ENCODE results near the gene POU4F3.
"Not testable (repeated sequence)": the region's sequence is repeated elsewhere in the genome, so short reads cannot be mapped to it uniquely, and the experiment has no call there.

Gene POU4F3

GRCh38 chr5:146338774-146339714 is at the start of gene POU4F3:
TSS of gene POU4F3 (plus strand) at chr5:146338839. CDS start at chr5:146339113, 274 bp downstream.
- peak; percentile 13 for DNase-seq

DNA sequence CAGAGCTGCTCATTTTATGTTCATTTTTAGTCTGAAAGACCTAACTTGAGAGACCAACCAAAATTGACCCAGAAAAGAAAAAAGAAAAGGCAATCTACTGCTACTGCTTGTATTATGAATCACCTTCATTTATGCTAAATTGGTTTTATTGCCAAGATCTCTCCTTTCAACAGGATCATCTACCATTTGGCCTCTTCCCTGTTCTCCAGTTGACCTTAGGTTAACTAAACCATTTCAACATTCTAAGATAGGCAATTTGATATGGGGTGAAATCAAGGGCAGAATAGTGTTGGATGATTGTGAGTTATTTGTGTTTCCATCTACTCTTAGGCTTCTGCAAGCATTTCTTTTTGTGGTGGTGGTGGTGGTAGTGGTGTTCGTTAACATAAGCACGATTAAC is 48.3 kb upstream of the POU4F3 start:
- no peak for DNase-seq

GRCh38 chr5:146291421-146292074 is 47.1 kb upstream of the POU4F3 start:
- DNase-seq = peak; percentile 62

GRCh38 chr5:146296245-146296644 is 42.4 kb upstream of the POU4F3 start:
- no peak for DNase-seq

DNA sequence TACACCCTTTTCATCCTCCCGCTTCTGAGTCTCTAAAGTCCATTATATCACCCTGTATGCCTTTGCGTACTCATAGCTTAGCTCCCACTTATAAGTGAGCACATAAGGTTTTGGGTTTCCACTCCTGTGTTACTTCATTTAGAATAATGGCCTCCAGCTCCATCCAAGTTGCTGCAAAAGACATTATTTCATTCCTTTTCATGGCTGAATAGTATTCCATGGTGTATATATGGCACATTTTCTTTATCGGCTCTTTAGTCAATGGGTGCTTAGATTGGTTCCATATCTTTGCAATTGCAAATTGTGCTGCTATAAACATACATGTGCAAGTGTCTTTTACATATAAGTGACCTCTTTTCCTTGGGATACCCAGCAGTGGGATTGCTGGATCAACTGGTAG is 39.7 kb upstream of the POU4F3 start:
- DNase-seq = not testable (repeated sequence)

DNA sequence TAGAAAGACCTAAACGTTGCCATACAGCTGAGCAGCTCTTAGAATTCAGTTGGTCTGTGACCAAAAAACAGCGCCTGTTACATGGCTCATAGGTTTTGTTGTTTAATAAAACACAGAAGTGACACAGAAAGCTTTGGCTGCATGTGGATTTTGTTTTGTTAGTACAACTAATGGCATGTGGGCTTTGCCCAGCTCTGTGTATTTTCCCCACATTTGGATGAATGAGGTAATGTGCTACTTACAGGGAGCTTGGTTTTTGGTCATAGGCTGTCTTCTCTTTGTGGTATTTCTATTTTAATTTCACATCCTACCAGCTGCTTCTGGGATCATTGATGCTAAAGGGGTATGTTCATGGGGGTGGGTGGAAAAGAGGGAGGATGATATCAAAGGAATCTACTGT is 37.0 kb upstream of the POU4F3 start:
- no peak for DNase-seq

DNA sequence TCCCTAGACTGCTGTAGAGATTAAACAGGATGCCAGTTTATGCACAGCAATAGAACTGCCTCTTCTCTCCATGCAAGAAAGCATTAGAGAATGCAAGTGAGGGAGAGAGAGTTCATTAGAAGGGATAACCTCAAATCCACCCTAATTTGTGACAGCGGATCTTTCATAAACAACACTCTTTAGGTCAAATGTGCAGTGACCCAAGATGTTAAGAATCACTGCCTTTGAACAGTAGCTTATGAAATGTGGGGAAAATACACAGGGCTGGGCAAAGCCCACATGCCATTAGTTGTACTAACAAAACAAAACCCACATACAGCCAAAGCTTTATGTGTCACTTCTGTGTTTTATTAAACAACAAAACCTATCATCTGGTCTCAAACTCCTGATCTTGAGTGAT is 36.2 kb upstream of the POU4F3 start:
- no peak for DNase-seq

DNA sequence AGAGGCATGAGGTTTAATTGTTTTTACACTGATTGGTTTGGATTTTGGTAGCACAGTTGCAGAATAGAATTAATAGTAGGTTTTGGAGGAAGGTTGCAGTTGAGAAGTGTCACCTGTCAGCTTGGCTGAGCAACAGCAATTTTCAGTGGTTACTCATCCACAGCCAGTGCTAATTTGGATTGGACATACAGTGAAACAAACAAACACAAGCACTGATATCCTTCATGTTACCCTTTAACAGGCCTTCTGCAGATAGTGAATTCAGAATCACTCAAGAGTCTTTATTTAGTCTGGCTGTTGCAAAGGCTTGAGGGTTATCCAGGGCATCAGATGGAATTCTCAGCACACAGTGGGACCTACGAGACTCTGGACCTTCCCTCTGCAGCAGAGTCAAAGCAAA is 31.8 kb upstream of the POU4F3 start:
- DNase-seq = no peak

DNA sequence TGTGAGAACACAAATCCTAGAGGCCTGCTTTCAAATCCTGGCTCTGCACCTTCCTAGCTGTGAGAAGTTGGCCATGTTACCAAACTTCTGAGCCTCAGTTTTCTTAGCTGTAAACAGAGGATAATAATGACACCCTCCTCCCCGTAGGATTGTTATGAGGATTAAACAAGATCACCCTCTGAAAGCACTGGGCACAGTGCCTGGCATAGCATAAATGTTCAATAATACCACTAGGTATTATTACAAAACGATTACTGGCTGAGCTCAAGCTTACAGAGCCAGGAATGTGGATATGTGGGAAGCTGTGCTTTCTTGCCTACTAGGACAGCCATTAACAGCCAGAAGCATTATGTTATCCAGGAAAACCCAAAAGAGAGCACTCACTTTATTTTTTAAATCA is 30.8 kb upstream of the POU4F3 start:
- DNase-seq = no peak

DNA sequence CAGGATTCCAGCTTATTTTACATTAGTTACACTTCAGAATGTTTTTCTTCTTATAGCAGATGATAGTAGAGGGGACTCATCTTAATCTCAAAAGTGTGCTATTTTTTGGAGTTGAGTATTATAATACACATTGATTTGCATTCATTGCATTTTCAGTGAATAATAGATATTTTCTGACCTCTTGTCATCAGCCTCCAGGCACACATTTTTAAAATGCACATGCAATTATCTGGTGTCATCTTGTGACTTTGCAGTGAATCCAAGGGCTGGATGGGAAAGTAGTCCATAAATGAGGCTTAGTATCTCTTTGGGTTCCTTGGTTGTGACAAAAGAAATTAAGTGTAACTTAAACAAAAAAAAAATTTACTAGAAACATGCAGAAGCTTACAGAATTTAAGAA is 28.1 kb upstream of the POU4F3 start:
- no peak for DNase-seq

DNA sequence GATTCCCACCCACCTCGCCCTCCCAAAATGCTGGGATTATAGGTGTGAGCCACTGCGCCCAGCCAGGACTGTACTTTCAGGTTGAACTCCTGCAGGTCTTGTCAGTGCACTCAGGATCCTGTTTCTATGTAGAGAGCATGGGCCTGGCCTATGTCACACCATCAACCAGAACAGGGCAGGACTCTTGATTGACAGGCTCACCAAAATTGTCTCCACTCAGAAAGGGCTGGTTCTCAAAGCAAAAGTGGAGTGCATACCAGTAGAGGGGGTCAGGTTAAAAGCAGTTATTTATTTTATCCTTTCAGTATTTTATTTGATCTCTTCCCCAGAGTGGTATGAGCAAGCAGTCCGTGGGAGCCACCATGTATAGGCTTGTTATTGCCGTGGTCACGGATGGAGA is 27.4 kb upstream of the POU4F3 start:
- no peak for DNase-seq

DNA sequence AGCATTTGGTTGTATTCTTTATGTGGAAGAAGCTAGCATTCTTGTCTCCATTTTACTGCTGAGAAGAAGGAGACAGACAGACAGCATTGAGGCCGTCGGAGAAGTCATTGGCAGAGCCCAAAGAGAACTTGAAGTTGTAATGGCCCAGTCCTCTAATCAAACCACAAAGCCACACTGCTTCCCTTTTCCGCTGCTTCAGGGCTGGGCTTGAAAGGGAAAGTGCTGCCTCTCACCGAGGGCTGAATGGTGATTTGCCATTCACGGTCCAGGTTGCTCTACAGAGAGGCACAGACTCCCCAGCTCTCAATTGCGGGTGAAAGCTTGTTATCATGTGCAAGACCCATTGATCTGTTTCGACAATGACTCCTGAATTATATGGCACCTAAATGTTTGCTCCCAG is 25.6 kb upstream of the POU4F3 start:
- no peak for DNase-seq

- DNase-seq = no peak
Observed at GRCh38 chr5:146321571-146321970, 17.1 kb upstream of the POU4F3 start.

DNA sequence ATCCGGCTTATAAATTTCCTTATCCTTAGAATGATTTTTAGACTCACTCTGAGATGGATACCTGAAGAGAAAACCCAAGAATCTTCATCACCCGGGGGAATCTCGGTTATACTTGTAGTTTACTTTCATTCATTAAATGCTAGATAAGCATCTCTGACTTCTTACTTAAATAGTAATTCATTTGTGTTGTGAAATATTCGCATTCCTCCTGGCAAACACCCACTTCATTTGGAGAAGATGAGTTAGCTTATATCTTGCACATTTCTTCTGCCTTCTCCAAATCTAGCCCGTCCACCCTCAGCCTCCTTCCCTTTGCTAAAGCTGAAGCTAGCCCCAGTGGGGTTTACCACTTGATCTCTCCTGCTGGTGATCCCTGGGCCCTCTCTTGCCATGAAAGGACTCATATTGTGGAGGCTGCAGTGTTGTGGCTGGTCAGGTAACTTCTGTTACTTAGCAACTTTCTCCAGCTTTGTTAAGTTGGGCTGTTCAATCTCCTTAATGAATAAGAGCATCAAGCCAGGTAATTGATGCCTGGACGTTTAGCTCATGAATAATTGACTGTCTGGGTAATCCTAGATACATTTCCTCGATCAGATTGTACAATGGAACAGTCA is 11.3 kb upstream of the POU4F3 start:
- DNase-seq = no peak

GRCh38 chr5:146327989-146328388 is 10.7 kb upstream of the POU4F3 start:
- no peak for DNase-seq

DNA sequence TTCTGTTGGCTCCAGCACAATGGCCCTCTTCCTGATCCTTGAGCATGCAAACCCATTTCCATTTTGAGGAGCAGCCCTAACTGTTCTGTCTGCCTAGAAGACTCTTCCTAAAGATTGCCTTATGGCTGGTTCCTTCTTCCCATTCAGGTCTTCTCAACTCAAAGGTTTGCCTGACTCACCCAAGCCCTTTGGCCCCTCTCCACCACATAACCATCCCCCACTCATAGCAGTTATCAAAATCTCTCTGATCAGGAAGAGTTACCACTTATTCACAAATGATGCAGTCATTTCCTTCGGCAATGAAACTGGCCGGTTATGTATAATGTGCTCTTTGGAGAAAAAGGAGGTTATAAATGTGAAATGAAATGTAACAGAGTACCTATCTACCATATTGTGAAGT is 8.9 kb upstream of the POU4F3 start:
- DNase-seq = no peak

- no peak for DNase-seq
Observed at GRCh38 chr5:146331423-146331822, 7.2 kb upstream of the POU4F3 start.

DNA sequence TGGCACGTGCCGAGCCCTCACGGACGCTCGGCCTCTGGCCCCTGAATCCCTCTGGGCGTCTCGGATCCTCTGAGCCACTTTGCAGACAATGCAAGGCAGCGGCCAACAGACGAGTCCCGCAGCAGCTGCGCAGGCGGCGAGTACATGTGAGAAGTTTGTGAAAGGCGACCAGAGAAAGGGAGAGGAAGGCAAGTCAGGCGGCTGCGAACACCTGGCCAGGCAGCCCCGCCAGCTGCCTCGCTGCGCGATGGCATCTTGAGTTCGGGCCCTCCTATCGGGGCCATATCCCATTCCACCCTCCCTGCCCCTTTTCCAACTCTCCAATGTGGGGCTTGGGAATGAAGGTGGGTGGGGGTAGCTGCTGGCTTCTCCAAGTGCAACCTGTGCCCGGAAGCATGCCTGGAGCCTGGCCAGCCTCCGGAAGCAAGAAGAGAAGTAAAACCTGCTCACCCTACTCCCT is 4.5 kb upstream of the POU4F3 start:
- DNase-seq = no peak

DNA sequence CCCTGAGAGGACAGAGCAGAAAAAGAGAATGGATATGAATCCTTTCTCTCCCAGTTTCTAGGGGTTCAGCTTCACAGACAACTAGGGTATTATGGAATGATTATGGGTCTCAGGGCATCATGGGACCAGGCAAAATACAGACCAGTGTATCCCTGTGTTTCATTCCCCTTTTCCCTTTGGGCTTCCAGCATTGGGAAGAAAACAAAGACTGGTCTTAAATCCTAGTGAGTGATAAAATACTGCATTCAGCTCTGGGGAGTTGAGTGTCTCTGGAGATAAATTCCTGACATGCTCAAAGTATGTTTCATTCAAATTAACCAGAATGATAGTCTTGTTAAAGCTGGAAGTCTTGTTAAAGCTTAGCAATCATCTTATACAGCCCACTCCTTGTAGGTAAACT is 2.4 kb upstream of the POU4F3 start:
- no peak for DNase-seq

DNA sequence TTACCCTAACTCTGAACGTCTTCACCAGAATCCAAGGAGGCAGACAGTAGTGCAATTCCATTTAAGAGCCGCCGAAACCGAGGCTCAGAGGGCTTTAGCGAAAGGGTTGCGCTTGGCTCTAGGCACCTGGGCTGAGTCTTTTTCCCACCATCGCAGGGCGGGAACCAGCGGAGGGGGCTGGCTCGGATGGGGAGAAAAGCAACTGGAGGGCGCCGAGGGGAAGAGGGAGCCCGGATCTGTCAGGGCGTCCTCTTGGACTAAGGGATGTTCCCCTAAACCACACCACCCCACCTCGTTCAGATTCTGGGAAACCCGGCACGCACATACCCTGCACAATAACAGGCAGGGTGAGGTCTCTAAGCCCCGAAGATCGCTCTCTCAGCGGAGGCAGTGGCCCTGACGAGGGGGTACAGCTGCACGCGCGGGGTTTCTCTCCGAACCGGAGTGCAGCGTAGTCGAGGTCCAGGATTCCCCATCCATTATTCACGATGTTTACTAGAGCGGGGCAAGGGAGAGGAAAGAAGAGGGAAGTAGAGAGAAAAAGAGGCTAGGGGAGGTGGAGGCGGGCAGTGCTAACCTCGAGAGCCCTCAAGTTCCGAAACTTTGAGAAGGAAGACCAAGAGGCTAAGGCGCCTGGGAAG is 1.3 kb upstream of the POU4F3 start:
- no peak for DNase-seq

- DNase-seq = no peak
Observed at GRCh38 chr5:146337928-146338327, 711 bp upstream of the POU4F3 start.

DNA sequence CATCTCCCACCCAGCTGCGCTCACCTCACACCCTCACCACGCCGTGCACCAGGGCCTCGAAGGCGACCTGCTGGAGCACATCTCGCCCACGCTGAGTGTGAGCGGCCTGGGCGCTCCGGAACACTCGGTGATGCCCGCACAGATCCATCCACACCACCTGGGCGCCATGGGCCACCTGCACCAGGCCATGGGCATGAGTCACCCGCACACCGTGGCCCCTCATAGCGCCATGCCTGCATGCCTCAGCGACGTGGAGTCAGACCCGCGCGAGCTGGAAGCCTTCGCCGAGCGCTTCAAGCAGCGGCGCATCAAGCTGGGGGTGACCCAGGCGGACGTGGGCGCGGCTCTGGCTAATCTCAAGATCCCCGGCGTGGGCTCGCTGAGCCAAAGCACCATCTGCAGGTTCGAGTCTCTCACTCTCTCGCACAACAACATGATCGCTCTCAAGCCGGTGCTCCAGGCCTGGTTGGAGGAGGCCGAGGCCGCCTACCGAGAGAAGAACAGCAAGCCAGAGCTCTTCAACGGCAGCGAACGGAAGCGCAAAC is 1.1 kb downstream of the POU4F3 start:
- DNase-seq = no peak

Measured in NCI-H1694 (cell line).